Measurements from ENCODE around the gene WDR72.

GRCh38 chr15:53534105-53534839 lies 225.2 kb downstream of the WDR72 start:
- TF ChIP-seq CTCF (IDR thresholded peaks at IDR 0.05; ENCODE audit: low read depth, low read length, poor library complexity, severe bottlenecking) (no peak), EZH2phosphoT487 (IDR thresholded peaks at IDR 0.05; ENCODE audit: borderline replicate concordance, low read length) (no peak)
